Endothelial cell of umbilical vein (primary cell): ENCODE results near the gene LSM14A. TPM values are rescaled to one million over a fixed set of nuclear protein-coding genes. Genes with fewer than 3 reads are reported as not detected.
A peak's percentile ranks its signal among the peaks of the same experiment; 100 is the strongest.

Experiments used
- BruUV-seq: library from RNA; stranded (reverse); fragments of 400-500 nt; replicated peaks from 2 replicates; lab custom pipeline; 2021; lab: Mats Ljungman, UMichigan
- CTCF ChIA-PET: fragments of 300-600, 350-600 bp; sonication (Branson Sonifier 250); formaldehyde crosslinking; loops from one replicate; lab custom pipeline; 2021; ENCODE audit warnings: antibody characterized with exemption, inconsistent platforms; lab: Charles Lee
- POLR2A ChIA-PET: fragments of 300-600, 350-600 bp; sonication (Branson Sonifier 250); formaldehyde crosslinking; loops from one replicate; lab custom pipeline; 2021; ENCODE audit warnings: antibody characterized with exemption, inconsistent platforms; lab: Charles Lee
- DNase-seq: peaks from one replicate; pipeline ENCODE4 v3.0.0-alpha.2; 2011; ENCODE audit warnings: low read depth, low spot score
- FAIRE-seq: peaks from 2 replicates; lab custom pipeline; 2011; peaks lifted over from hg19 to GRCh38; lab: Jason Lieb, UNC
- H2AFZ ChIP-seq: 2 replicates; pipeline ENCODE4 v1.6.0; 2012; ENCODE audit warnings: low read depth, low read length, control low read depth, inconsistent platforms
- H3K27ac ChIP-seq: 2 replicates; pipeline ENCODE4 v1.5.1; 2011; ENCODE audit warnings: low read depth, mild to moderate bottlenecking, control low read depth, low read length, moderate library complexity; ENCODE audit not compliant: insufficient read depth
- H3K27me3 ChIP-seq, 2 experiments: 2 replicates each; pipeline versions ENCODE4 v1.6.0 to v1.6.1; 2011; ENCODE audit warnings: low read length in 2 of 2, mixed read lengths in 1 of 2; ENCODE audit not compliant: control insufficient read depth in 2 of 2, insufficient read depth in 2 of 2
- H3K36me3 ChIP-seq, 2 experiments: 2 replicates in 1 of 2; 3 replicates in 1 of 2; pipeline ENCODE4 v1.5.1; 2011; ENCODE audit warnings: low read length in 2 of 2, mild to moderate bottlenecking in 1 of 2, moderate library complexity in 1 of 2; ENCODE audit not compliant: control insufficient read depth in 2 of 2, insufficient read depth in 2 of 2; ENCODE audit errors: extremely low read depth in 1 of 2
- H3K4me1 ChIP-seq: 3 replicates; pipeline ENCODE4 v1.5.1; 2011; ENCODE audit warnings: mild to moderate bottlenecking, low read length; ENCODE audit not compliant: control insufficient read depth, insufficient read depth; ENCODE audit errors: extremely low read depth
- H3K4me2 ChIP-seq: 2 replicates; pipeline ENCODE4 v1.6.1; 2011; ENCODE audit warnings: low read length, control low read depth, mixed read lengths; ENCODE audit not compliant: insufficient read depth
- H3K4me3 ChIP-seq, 3 experiments: fragments of 200-600 bp in 1 of 3; sonication (generic), shearing (Covaris generic) in 1 of 3; replicated peaks in 1 of 3; 2 replicates each; pipeline ENCODE4 v1.5.1; 2011 to 2016; ENCODE audit warnings: control low read depth in 3 of 3, low read length in 3 of 3, mild to moderate bottlenecking in 2 of 3, inconsistent platforms in 1 of 3, low read depth in 1 of 3, moderate library complexity in 1 of 3; ENCODE audit not compliant: insufficient read depth in 1 of 3
- H3K79me2 ChIP-seq: 2 replicates; pipeline ENCODE4 v1.6.0; 2012; ENCODE audit warnings: low read length, inconsistent platforms; ENCODE audit not compliant: control insufficient read depth, insufficient read depth
- H3K9ac ChIP-seq: replicated peaks from 2 replicates; pipeline ENCODE3; 2011; ENCODE audit warnings: low read length, control low read depth; ENCODE audit not compliant: insufficient read depth; ENCODE audit errors: extremely low read depth
- H3K9me1 ChIP-seq: replicated peaks from 3 replicates; pipeline ENCODE4 v1.6.0; 2011; ENCODE audit warnings: mild to moderate bottlenecking, low read length; ENCODE audit not compliant: control insufficient read depth, insufficient read depth; ENCODE audit errors: extremely low read depth
- H3K9me3 ChIP-seq: replicated peaks from 2 replicates; pipeline ENCODE4 v1.5.1; 2012; ENCODE audit warnings: low read length, inconsistent platforms; ENCODE audit not compliant: control insufficient read depth, insufficient read depth
- H4K20me1 ChIP-seq: replicated peaks from 2 replicates; pipeline ENCODE3; 2011; ENCODE audit warnings: mild to moderate bottlenecking, low read length; ENCODE audit not compliant: control insufficient read depth, insufficient read depth; ENCODE audit errors: extremely low read depth
- EZH2 ChIP-seq: IDR thresholded peaks from 2 replicates; pipeline ENCODE4 v1.6.1; 2012; ENCODE audit warnings: borderline replicate concordance, low read depth, mild to moderate bottlenecking, moderate library complexity, low read length, inconsistent platforms; ENCODE audit not compliant: severe bottlenecking
- FOS ChIP-seq: IDR thresholded peaks from 2 replicates; pipeline ENCODE4 v1.6.1; 2011; ENCODE audit warnings: mild to moderate bottlenecking, low read length, moderate library complexity, borderline replicate concordance; ENCODE audit not compliant: insufficient read depth
- GATA2 ChIP-seq: IDR thresholded peaks from 2 replicates; pipeline ENCODE4 v1.7.0; 2011; ENCODE audit warnings: low read depth, mild to moderate bottlenecking, moderate library complexity, mixed read lengths, low read length; ENCODE audit not compliant: insufficient read length, insufficient read depth
- JUN ChIP-seq: IDR thresholded peaks from 2 replicates; pipeline ENCODE4 v1.6.1; 2011; ENCODE audit warnings: borderline replicate concordance, low read depth; ENCODE audit not compliant: insufficient read length, insufficient read depth
- MYC ChIP-seq: IDR thresholded peaks from one replicate; pipeline ENCODE4 v1.6.1; 2011; ENCODE audit warnings: mild to moderate bottlenecking, low read depth, low read length
- POLR2A ChIP-seq: IDR thresholded peaks from 2 replicates; pipeline ENCODE4 v1.6.1; 2012; ENCODE audit warnings: low read depth, mild to moderate bottlenecking, control low read depth, low read length
- POLR2AphosphoS5 ChIP-seq: IDR thresholded peaks from 2 replicates; pipeline ENCODE4 v1.6.1; 2012; ENCODE audit warnings: low read depth, mild to moderate bottlenecking, control low read depth, low read length, moderate library complexity; ENCODE audit not compliant: insufficient read depth
- dilution Hi-C: fragments of 300-500 bp; cut with MboI; formaldehyde crosslinking; loops from one replicate; pipeline ENCODE4 v1.15.0; 2019; ENCODE audit warnings: low sequenced_read_pairs; ENCODE audit not compliant: extremely low pct_ligation_motif_present
- intact Hi-C: fragments of 100-400 bp; cut with micrococcal nuclease; formaldehyde crosslinking; loops from one replicate; pipeline ENCODE4 v1.10.0; 2022
- polyA plus RNA-seq, 4 experiments: library from polyadenylated mRNA; depleted of rRNA in 3 of 4; stranded (reverse) in 3 of 4; unstranded in 1 of 4; fragments of >200 nt; gene quantifications; 2 replicates each; pipeline versions ENCODE4 v1.2.1 to v1.2.3, GENCODE V29; 2011 to 2012; ENCODE audit warnings: missing spikeins in 1 of 4
- total RNA-seq: library from RNA; stranded (reverse); gene quantifications from 2 replicates; pipeline ENCODE4 v1.2.3, GENCODE V29; 2021
- TF ChIP-seq, protein P1 (sequence below), 2 donors: IDR thresholded peaks; 1 replicate in 1 of 2; 2 replicates in 1 of 2; pipeline ENCODE4 v1.5.1; 2011; ENCODE audit warnings: low read length in 2 of 2, mild to moderate bottlenecking in 2 of 2, moderate library complexity in 2 of 2, control low read depth in 1 of 2, inconsistent platforms in 1 of 2, low read depth in 1 of 2; ENCODE audit not compliant: insufficient read depth in 1 of 2; ENCODE audit errors: extremely low read depth in 1 of 2
- TF ChIP-seq, protein P2 (sequence below): IDR thresholded peaks from 2 replicates; pipeline ENCODE4 v1.6.1; 2011; ENCODE audit not compliant: insufficient read depth, insufficient read length

Gene LSM14A
- total and polyA plus RNA-seq, 2 donors (not counting 3 experiments of a cell fraction or from before 2014, with no cell fraction given) = 96.7 to 122 TPM

DNA sequence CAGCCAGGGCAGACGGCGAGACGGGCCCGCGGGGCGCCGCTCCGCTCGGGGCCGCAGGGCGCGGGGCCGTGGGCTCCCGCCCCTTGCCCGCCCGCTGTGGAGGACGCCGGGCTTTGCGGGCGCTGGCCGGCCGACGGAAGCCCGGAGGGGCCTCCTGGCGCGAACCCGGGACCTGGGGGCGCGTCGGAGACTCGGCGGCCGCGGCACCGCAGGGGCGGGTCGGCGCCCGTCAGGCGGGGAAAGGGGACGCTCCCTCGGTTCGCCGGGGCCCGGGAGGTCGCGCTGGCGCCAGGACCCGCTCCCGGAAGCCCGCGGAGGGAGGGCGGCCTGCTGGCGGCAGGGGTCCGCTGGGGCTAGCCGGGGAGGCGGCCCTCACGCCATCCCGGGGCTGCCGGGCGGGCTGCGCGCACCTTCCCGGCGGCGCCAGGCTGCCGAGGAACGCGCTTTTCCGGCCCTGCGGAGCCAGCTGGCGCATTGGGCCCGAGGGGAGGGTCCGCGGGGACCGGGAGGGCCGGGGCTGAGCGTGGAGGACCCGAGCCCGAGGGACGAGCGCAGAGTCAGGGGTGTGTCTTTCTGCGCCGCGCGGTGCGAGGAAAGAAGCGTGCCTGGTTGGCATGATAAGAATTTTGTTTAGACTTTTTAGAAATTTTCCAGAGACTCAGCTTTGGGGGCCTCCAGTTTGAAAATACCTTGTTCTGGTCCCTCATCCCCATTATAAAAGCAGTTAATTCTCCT lies 82.6 kb downstream of the LSM14A start:
- Histone ChIP-seq H3K9me3 (no peaks in the 10 kb centered on the region), H3K9ac (peak overlapping the region; percentile 87), H3K79me2 (peaks cover 28% of the 10 kb centered on the region), H3K4me3 (peak overlapping the region; percentile 70 to 79 (median 70)), H3K27me3 (no peaks in the 10 kb centered on the region), H3K27ac (peak overlapping the region; percentile 71), H4K20me1 (no peaks in the 10 kb centered on the region), H2AFZ (peak overlapping the region; percentile 36), H3K9me1 (no peaks in the 10 kb centered on the region), H3K4me1 (peaks cover 15% of the 10 kb centered on the region), H3K36me3 (no peaks in the 10 kb centered on the region), H3K4me2 (peak overlapping the region; percentile 94)
- FAIRE-seq (no peak), DNase-seq (peak; percentile 44)
- BruUV-seq = no TSS peak
- intact Hi-C loops = loop anchor here (1.0 kb wide), 3 partner anchors 15 to 81 kb away; no protein-coding TSS in a partner anchor
- dilution Hi-C loops = no loop called here
- POLR2A ChIA-PET = no interaction called here
- TF ChIP-seq JUN (no peak), GATA2 (no peak), EZH2 (no peak), FOS (no peak), MYC (no peak), POLR2A (no peak), POLR2AphosphoS5 (no peak)
- TF ChIP-seq, protein P1, sequence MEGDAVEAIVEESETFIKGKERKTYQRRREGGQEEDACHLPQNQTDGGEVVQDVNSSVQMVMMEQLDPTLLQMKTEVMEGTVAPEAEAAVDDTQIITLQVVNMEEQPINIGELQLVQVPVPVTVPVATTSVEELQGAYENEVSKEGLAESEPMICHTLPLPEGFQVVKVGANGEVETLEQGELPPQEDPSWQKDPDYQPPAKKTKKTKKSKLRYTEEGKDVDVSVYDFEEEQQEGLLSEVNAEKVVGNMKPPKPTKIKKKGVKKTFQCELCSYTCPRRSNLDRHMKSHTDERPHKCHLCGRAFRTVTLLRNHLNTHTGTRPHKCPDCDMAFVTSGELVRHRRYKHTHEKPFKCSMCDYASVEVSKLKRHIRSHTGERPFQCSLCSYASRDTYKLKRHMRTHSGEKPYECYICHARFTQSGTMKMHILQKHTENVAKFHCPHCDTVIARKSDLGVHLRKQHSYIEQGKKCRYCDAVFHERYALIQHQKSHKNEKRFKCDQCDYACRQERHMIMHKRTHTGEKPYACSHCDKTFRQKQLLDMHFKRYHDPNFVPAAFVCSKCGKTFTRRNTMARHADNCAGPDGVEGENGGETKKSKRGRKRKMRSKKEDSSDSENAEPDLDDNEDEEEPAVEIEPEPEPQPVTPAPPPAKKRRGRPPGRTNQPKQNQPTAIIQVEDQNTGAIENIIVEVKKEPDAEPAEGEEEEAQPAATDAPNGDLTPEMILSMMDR (IDR thresholded peaks at IDR 0.05; ENCODE audit: extremely low read depth in 1 of 2, insufficient read depth in 1 of 2, low read depth in 1 of 2, low read length in 2 of 2) = no peak
- TF ChIP-seq, protein P2, sequence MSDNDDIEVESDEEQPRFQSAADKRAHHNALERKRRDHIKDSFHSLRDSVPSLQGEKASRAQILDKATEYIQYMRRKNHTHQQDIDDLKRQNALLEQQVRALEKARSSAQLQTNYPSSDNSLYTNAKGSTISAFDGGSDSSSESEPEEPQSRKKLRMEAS = no peak
- CTCF ChIA-PET = interaction anchor here (0.7 kb wide), 1 partner anchor 11 kb away, joined by 4 read pairs; no protein-coding TSS in a partner anchor
